Measurements from ENCODE around the gene VMO1. TPM values are rescaled to one million over a fixed set of nuclear protein-coding genes. Genes with fewer than 3 reads are reported as not detected.

Gene VMO1
- polyA plus RNA-seq, 1 donor (not counting 4 experiments of a cell fraction or from before 2014, with no cell fraction given) = 0.14 TPM

DNA sequence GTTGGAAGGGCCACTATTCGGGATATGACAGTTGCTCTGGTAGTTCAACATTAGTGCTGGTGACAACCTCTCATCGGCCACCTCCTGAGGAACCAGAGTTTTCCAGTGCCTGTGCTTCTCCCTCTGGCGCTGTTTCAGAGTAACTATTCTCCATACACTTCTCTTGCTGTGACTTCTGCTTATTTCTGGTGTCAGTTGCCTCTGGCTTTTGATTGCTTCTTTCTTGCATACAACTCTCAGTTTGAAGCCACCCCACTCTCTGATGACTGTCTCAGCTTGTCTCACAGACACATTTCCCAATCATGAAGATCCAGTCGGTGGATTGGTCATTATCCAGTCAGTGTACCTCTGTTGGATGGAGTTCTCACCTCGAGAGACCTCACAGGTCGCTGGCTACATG, 17.9 kb downstream of the VMO1 start:
- no peaks in the 10 kb centered on the region for H4K20me1 ChIP-seq (ENCODE audit: control insufficient read depth, extremely low read depth, insufficient read depth, low read length)
- H2AFZ ChIP-seq (ENCODE audit: control insufficient read depth, low read length) = no peak overlapping the region
- H3K9me3 ChIP-seq (ENCODE audit: control insufficient read depth, low read depth, low read length) = no peaks in the 10 kb centered on the region
- no peak for FAIRE-seq
- H3K9ac ChIP-seq (ENCODE audit: control insufficient read depth, extremely low read depth, insufficient read depth, low read length) = no peak overlapping the region
- dilution Hi-C loops (cut with MboI; ENCODE audit: extremely low pct_ligation_motif_present, low sequenced_read_pairs) = no loop called here
- no peak for DNase-seq (ENCODE audit: low read depth, low spot score)
- H3K36me3 ChIP-seq (ENCODE audit: control insufficient read depth in 2 of 2, extremely low read depth in 1 of 2, insufficient read depth in 2 of 2, low read length in 2 of 2) = no peaks in the 10 kb centered on the region
- no peaks in the 10 kb centered on the region for H3K9me1 ChIP-seq (ENCODE audit: control insufficient read depth, extremely low read depth, insufficient read depth, low read length)
- TF ChIP-seq, protein P1, sequence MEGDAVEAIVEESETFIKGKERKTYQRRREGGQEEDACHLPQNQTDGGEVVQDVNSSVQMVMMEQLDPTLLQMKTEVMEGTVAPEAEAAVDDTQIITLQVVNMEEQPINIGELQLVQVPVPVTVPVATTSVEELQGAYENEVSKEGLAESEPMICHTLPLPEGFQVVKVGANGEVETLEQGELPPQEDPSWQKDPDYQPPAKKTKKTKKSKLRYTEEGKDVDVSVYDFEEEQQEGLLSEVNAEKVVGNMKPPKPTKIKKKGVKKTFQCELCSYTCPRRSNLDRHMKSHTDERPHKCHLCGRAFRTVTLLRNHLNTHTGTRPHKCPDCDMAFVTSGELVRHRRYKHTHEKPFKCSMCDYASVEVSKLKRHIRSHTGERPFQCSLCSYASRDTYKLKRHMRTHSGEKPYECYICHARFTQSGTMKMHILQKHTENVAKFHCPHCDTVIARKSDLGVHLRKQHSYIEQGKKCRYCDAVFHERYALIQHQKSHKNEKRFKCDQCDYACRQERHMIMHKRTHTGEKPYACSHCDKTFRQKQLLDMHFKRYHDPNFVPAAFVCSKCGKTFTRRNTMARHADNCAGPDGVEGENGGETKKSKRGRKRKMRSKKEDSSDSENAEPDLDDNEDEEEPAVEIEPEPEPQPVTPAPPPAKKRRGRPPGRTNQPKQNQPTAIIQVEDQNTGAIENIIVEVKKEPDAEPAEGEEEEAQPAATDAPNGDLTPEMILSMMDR (optimal IDR thresholded peaks at IDR 0.05 in 1 of 3, IDR thresholded peaks at IDR 0.05 in 1 of 3, conservative IDR thresholded peaks at IDR 0.05 in 1 of 3; ENCODE audit: extremely low read depth in 1 of 3, insufficient read depth in 2 of 3, low read length in 3 of 3) = no peak
- TF ChIP-seq EZH2 (IDR thresholded peaks at IDR 0.05; ENCODE audit: low read length) = no peak
- H3K4me2 ChIP-seq (ENCODE audit: control insufficient read depth, extremely low read depth, insufficient read depth, low read depth, low read length) = no peak overlapping the region
- H3K4me3 ChIP-seq (ENCODE audit: control insufficient read depth in 2 of 3, extremely low read depth in 1 of 3, insufficient read depth in 2 of 3, low read depth in 1 of 3, low read length in 3 of 3) = no peak overlapping the region
- H3K4me1 ChIP-seq (ENCODE audit: control insufficient read depth, extremely low read depth, insufficient read depth, low read length) = no peaks in the 10 kb centered on the region
- no peak overlapping the region for H3K27ac ChIP-seq (ENCODE audit: control insufficient read depth, insufficient read depth, low read length)
- H3K79me2 ChIP-seq (ENCODE audit: control insufficient read depth, insufficient read depth, low read length) = no peaks in the 10 kb centered on the region
- peaks cover 8% of the 10 kb centered on the region for H3K27me3 ChIP-seq (ENCODE audit: control insufficient read depth, extremely low read depth, insufficient read depth, low read length)

DNA sequence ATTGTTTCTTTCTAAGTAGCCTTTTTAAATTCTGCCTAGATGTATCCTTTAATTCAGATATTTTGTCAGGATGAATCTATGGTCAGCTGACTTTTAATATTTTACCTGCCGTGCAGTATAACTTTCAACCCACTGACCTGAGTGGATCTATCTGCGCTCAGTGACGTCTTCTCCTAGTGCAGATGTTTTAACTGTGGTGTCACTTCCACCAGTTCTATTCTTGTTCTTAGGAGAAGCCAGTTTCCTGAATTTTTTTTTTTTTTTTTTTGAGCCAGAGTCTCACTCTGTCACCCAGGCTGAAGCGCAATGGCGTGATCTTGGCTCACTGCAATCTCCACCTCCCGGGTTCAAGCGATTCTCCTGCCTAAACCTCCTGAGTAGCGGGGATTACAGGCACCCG, 19.4 kb downstream of the VMO1 start:
- H3K4me1 ChIP-seq (ENCODE audit: control insufficient read depth, extremely low read depth, insufficient read depth, low read length) = no peaks in the 10 kb centered on the region
- peaks cover under 1% of the 10 kb centered on the region for H3K27me3 ChIP-seq (ENCODE audit: control insufficient read depth, extremely low read depth, insufficient read depth, low read length)
- TF ChIP-seq, protein P1 (optimal IDR thresholded peaks at IDR 0.05 in 1 of 3, IDR thresholded peaks at IDR 0.05 in 1 of 3, conservative IDR thresholded peaks at IDR 0.05 in 1 of 3; ENCODE audit: extremely low read depth in 1 of 3, insufficient read depth in 2 of 3, low read length in 3 of 3) = no peak
- TF ChIP-seq EZH2 (IDR thresholded peaks at IDR 0.05; ENCODE audit: low read length) = no peak
- no peak overlapping the region for H2AFZ ChIP-seq (ENCODE audit: control insufficient read depth, low read length)
- DNase-seq (ENCODE audit: low read depth, low spot score) = no peak
- H3K9me3 ChIP-seq (ENCODE audit: control insufficient read depth, low read depth, low read length) = no peaks in the 10 kb centered on the region
- no peak overlapping the region for H3K27ac ChIP-seq (ENCODE audit: control insufficient read depth, insufficient read depth, low read length)
- dilution Hi-C loops (cut with MboI; ENCODE audit: extremely low pct_ligation_motif_present, low sequenced_read_pairs) = no loop called here
- no peak overlapping the region for H3K4me2 ChIP-seq (ENCODE audit: control insufficient read depth, extremely low read depth, insufficient read depth, low read depth, low read length)
- no peaks in the 10 kb centered on the region for H3K9me1 ChIP-seq (ENCODE audit: control insufficient read depth, extremely low read depth, insufficient read depth, low read length)
- FAIRE-seq = no peak
- H4K20me1 ChIP-seq (ENCODE audit: control insufficient read depth, extremely low read depth, insufficient read depth, low read length) = no peaks in the 10 kb centered on the region
- no peak overlapping the region for H3K4me3 ChIP-seq (ENCODE audit: control insufficient read depth in 2 of 3, extremely low read depth in 1 of 3, insufficient read depth in 2 of 3, low read depth in 1 of 3, low read length in 3 of 3)
- H3K79me2 ChIP-seq (ENCODE audit: control insufficient read depth, insufficient read depth, low read length) = no peaks in the 10 kb centered on the region
- no peaks in the 10 kb centered on the region for H3K36me3 ChIP-seq (ENCODE audit: control insufficient read depth in 2 of 2, extremely low read depth in 1 of 2, insufficient read depth in 2 of 2, low read length in 2 of 2)
- H3K9ac ChIP-seq (ENCODE audit: control insufficient read depth, extremely low read depth, insufficient read depth, low read length) = no peak overlapping the region

All from keratinocyte (primary cell).